Activated CD4-positive, alpha-beta T cell treated with anti-CD3 and anti-CD28 coated beads, Interleukin-2, amount 50 U/mL, for 24 hours (primary cell): Measurements from ENCODE around the gene GNAL.
"Not testable (repeated sequence)": the region's sequence is repeated elsewhere in the genome, so short reads cannot be mapped to it uniquely, and the experiment has no call there.

Source experiments
- DNase-seq, 2 donors: peaks; one replicate each; pipeline ENCODE4 v3.0.0-alpha.2; 2020; ENCODE audit warnings: low read depth in 1 of 2, low spot score in 1 of 2

The GNAL gene

GRCh38 chr18:11845654-11846053 is 156.6 kb downstream of the GNAL start:
- no peak for DNase-seq

GRCh38 chr18:11847811-11848210 is 158.7 kb downstream of the GNAL start:
- no peak for DNase-seq

- DNase-seq, result no peak
Observed at GRCh38 chr18:11849279-11849678, 160.2 kb downstream of the GNAL start.

- DNase-seq, result peak; percentile 16 to 37
Observed at GRCh38 chr18:11849841-11850634, 161.0 kb downstream of the GNAL start.

GRCh38 chr18:11850821-11851145 is 161.7 kb downstream of the GNAL start:
- DNase-seq, result no peak

GRCh38 chr18:11851146-11851805 is 162.2 kb downstream of the GNAL start, which contains the start of gene CHMP1B:
Gene CHMP1B, plus strand, starts transcription at chr18:11851413. Its CDS starts 99 bp downstream, at chr18:11851512.
- peak; percentile 96 to 98 for DNase-seq

- peak; percentile 1 to 7 for DNase-seq
Observed at GRCh38 chr18:11851806-11852337, 162.8 kb downstream of the GNAL start.

GRCh38 chr18:11854554-11854953 is 165.5 kb downstream of the GNAL start:
- not testable (repeated sequence) for DNase-seq

- no peak for DNase-seq
Observed at GRCh38 chr18:11857177-11857887, 168.3 kb downstream of the GNAL start.

GRCh38 chr18:11859282-11859830 is 170.3 kb downstream of the GNAL start:
- no peak for DNase-seq

- DNase-seq, result no peak
Observed at GRCh38 chr18:11859903-11860407, 170.9 kb downstream of the GNAL start.

GRCh38 chr18:11860594-11861450 is 171.8 kb downstream of the GNAL start:
- DNase-seq, result no peak

- DNase-seq, result no peak
Observed at GRCh38 chr18:11861583-11862288, 172.7 kb downstream of the GNAL start.

- no peak for DNase-seq
Observed at GRCh38 chr18:11862468-11863137, 173.5 kb downstream of the GNAL start.

GRCh38 chr18:11864471-11864870 is 175.4 kb downstream of the GNAL start:
- DNase-seq, result no peak

- DNase-seq, result no peak
Observed at GRCh38 chr18:11865071-11865470, 176.0 kb downstream of the GNAL start.

GRCh38 chr18:11866329-11866728 is 177.3 kb downstream of the GNAL start:
- DNase-seq, result no peak

GRCh38 chr18:11866764-11867163 is 177.7 kb downstream of the GNAL start:
- no peak for DNase-seq

GRCh38 chr18:11868230-11868629 is 179.2 kb downstream of the GNAL start:
- DNase-seq, result no peak
